Measurements from ENCODE around the gene WDR1. TPM values are rescaled to one million over a fixed set of nuclear protein-coding genes. Genes with fewer than 3 reads are reported as not detected.

WDR1 gene
- total RNA-seq, 1 experiment from 2014 or later, result 223 TPM

DNA sequence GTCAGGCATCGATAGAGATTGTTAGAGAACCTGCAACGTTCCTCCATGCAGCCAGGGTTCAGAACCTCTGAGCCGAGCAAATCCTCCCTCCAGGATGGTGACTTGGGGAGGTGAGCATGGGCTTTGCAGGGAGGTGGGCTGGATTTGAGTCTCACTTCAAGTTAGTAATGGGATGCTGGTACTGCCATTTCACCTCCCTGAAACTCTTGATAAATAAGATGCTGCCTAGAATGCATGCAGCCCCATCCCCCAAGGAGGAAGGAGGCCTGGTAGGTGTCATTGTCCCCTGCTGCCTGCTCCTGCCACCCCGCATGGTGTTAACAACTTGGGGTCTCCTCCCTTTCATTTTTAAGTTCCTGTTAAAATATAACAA lies 59.6 kb downstream of the WDR1 start (continued):
- TF ChIP-seq REST (IDR thresholded peaks at IDR 0.05; ENCODE audit: low read depth) (no peak), ELF1 (IDR thresholded peaks at IDR 0.05; ENCODE audit: borderline replicate concordance, low read depth) (no peak), RAD21 (IDR thresholded peaks at IDR 0.05; ENCODE audit: low read depth) (no peak)

- POLR2A ChIA-PET, result no interaction called here
- DNase-seq (ENCODE audit: low read depth, low spot score) (no peak), ATAC-seq (no peak)
- Histone ChIP-seq H3K9ac (ENCODE audit: low read length) (no peak overlapping the region), H4K20me1 (ENCODE audit: insufficient read depth) (no peaks in the 10 kb centered on the region), H3K9me2 (ENCODE audit: insufficient read depth) (no peaks in the 10 kb centered on the region), H3K4me3 (replicated peaks in 1 of 2; ENCODE audit: low read depth in 1 of 2, low read length in 2 of 2) (no peak overlapping the region), H3K36me3 (ENCODE audit: control insufficient read depth in 1 of 2, insufficient read depth in 2 of 2, low read length in 2 of 2) (no peaks in the 10 kb centered on the region), H3K9me3 (ENCODE audit: control insufficient read depth in 1 of 2, insufficient read depth in 1 of 2, low read depth in 1 of 2, low read length in 2 of 2) (no peaks in the 10 kb centered on the region), H3K27ac (ENCODE audit: low read depth, low read length) (no peak overlapping the region), H2AFZ (ENCODE audit: low read depth, low read length, poor library complexity, severe bottlenecking) (no peak overlapping the region), H3K79me2 (ENCODE audit: insufficient read depth, low read length) (no peaks in the 10 kb centered on the region), H3K4me2 (ENCODE audit: low read length) (no peak overlapping the region), H3K4me1 (ENCODE audit: control insufficient read depth in 1 of 2, insufficient read depth in 2 of 2, low read length in 2 of 2) (no peaks in the 10 kb centered on the region), H3K27me3 (ENCODE audit: insufficient read depth, low read length) (no peaks in the 10 kb centered on the region)
- TF ChIP-seq CEBPB (IDR thresholded peaks at IDR 0.05; ENCODE audit: low read depth) (no peak), ATF3 (IDR thresholded peaks at IDR 0.05) (no peak), CBX3 (IDR thresholded peaks at IDR 0.05; ENCODE audit: low read depth) (no peak), ZNF274 (IDR thresholded peaks at IDR 0.05; ENCODE audit: low read depth, low read length) (no peak), SP1 (IDR thresholded peaks at IDR 0.05; ENCODE audit: low read depth) (no peak)
- TF ChIP-seq, protein P1, sequence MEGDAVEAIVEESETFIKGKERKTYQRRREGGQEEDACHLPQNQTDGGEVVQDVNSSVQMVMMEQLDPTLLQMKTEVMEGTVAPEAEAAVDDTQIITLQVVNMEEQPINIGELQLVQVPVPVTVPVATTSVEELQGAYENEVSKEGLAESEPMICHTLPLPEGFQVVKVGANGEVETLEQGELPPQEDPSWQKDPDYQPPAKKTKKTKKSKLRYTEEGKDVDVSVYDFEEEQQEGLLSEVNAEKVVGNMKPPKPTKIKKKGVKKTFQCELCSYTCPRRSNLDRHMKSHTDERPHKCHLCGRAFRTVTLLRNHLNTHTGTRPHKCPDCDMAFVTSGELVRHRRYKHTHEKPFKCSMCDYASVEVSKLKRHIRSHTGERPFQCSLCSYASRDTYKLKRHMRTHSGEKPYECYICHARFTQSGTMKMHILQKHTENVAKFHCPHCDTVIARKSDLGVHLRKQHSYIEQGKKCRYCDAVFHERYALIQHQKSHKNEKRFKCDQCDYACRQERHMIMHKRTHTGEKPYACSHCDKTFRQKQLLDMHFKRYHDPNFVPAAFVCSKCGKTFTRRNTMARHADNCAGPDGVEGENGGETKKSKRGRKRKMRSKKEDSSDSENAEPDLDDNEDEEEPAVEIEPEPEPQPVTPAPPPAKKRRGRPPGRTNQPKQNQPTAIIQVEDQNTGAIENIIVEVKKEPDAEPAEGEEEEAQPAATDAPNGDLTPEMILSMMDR (IDR thresholded peaks at IDR 0.05 in 2 of 3, conservative IDR thresholded peaks at IDR 0.05 in 1 of 3; ENCODE audit: borderline replicate concordance in 1 of 3, insufficient read depth in 1 of 3, low read depth in 2 of 3, low read length in 2 of 3), result no peak
- intact Hi-C loops (cut with micrococcal nuclease), result no loop called here
- no TSS peak for BruUV-seq (replicated peaks)
- RAD21 ChIA-PET (ENCODE audit: low non-redundant PET in 1 of 2, low total read pairs in 2 of 2, uncharacterized antibody in 2 of 2, unreplicated experiment in 2 of 2), result no interaction called here
- CTCF ChIA-PET, result no interaction called here
These were observed 60.1 kb downstream of the WDR1 start for GRCh38 chr4:10056334-10057022.
